ENCODE results near the gene KDM2A.

KDM2A gene

DNA sequence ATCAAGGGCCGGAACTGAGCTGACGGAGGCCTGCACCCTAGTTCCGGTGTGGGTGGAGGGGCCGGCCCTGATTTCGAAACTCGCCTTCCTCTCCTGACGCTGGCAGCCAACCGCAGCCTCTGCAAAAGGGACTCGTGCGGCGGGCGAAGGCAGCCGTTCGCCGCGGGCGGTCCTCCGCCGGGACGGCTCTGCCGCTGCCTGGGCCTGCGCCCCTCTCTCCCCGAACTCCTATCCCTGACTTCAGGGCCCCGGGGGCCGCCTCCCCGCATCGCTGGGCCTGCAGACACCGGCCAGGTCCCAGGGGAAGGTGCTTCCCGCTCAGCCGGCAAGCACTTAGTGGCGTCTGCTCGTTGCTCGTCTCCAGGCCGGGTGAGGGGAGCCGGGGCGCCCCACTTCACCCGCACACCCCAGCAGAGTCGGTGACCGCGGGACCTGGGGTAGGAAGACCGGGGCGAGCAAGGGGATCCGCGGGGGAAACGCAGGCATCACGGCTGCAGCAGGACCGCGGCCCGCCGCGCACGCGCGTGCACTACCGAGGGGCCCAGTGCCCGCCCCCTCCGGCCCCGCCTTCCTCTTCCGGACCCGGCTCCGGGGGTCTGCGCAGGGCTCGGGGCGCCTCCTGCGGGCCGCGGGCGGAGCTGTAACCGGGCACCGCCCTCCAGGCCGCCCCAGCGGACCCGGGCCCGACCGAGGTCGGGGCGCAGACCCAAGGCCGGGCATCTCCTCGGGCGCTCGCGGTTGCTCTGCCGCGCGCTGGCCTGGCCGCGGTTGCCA is 169.6 kb downstream of the KDM2A start:
- peak; percentile 89 for DNase-seq

DNA sequence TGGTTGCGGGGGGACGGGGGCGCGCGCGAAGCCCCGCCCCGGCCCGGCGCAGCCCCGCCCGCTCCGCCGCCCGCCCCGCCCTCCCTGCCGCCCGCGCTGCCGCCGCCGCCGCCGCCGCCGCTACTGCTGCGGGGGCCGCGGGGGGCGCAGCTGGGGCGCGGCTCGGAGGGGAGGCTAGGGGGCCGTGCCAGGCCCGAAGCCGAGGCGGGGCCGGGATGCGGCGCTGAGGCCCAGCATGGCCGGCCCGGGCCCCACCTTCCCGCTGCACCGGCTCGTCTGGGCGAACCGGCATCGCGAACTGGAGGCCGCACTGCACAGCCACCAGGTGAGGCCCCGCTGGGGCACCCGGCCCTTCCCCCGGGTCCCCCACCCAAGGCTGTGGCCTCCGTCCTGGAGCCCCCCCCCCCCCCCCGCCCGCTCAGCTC is 170.2 kb downstream of the KDM2A start, which contains the start of gene ANKRD13D:
ANKRD13D (plus strand) TSS at position 78 of the 425 bp plus-strand sequence; CDS start at position 236, 158 bp downstream.
- no peak for DNase-seq

DNA sequence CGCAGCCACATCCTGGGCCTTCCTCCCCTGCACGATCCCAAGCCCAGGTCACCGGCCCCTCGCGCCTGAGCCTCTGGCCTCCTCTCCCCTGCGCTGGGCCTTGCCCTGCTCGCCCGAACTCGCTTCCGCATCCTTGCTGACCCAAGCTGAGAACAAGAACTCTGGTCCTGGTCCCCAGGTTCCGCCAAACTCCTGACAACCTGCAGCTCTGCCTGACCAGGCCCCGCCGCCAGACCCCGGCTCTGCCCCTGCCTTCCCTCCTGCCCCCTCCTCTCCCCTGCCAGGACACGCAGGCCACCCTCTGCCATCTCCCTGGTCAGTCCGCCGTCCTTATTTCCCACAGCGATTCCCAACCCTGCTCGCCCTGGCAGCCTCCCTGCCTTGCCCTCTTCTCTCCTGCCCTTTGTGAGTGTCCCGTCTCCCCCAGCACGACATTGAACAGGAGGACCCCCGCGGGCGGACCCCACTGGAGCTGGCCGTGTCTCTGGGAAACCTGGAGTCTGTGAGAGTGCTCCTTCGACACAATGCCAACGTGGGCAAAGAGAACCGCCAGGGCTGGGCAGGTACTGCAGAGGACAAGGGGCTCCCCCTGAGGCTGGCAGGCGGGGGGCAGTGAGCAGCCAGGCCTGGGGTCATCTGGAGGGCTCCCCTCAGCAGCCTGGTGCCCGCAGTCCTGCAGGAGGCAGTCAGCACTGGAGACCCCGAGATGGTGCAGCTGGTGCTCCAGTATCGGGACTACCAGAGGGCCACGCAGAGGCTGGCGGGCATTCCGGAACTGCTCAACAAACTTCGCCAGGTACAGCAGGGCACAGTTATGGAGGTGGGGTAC is 170.8 kb downstream of the KDM2A start:
- no peak for DNase-seq

DNA sequence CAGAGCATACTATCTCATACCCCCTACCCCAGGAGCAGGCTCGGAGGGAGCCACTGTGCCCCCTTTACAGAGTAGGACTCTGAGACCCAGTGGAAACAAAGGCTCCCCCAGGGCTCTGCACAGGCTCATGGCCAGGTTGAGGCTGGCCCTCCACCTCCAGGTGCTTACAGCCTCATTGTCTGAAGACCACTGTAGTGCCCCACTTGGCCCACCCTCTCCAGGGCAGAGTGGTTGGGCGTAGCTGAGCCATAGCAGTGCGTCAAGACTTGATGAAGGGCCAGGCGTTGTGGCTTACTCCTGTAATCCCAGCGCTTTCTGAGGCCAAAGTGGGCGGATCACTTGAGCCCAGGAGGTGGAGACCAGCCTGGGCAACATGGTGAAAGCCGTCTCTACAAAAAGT is 171.7 kb downstream of the KDM2A start:
- DNase-seq = no peak

DNA sequence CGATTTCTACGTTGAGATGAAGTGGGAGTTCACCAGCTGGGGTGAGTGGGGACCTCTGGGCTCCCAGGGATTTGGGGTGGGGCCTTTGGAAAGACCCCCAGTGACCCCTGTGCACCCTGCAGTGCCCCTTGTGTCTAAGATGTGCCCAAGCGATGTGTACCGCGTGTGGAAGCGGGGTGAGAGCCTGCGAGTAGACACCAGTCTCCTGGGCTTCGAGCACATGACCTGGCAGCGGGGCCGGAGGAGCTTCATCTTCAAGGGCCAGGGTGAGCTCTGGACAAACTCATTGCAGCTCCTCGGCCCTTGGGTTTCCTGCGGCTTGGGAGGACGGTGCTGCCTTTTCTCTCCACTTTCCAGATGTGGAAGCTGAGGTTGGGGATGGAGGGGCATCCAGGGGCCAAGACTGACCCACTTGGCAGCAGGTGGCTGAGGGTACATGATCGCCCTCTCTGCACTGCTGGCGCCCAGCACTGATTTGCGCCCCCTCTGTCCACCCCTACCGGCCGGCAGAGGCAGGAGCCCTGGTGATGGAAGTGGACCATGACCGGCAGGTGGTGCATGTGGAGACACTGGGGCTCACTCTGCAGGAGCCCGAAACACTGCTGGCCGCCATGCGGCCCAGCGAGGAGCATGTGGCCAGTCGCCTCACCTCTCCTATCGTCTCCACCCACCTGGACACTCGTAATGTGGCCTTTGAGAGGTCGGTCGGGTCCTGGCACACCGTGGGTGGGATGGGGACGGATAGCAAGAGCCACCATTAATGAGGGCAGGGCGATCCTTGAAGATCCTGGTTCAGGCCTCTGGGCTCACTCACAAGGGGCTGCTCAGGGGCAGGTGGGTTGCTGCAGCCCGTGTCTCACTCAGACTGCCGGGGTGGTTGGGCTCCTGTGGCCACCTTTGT is 172.7 kb downstream of the KDM2A start:
- DNase-seq = no peak

DNA sequence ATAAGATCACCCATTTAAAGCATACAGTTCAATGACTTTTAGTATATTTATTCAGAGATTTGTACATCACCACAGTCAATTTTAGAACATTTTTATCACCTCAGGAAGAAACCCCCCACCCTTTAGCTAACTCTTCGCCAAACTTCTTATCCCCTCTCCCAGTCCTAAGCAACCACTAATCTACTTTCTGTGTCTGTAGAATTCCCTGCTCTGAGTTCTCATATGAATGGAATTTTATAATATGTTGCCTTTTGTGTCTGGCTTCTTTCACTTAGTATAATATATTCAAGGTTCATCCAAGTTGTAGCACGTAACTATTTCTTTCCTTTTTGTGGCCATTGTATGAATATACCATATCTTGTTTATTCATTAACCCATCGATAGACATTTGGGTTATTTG is 173.6 kb downstream of the KDM2A start:
- no peak for DNase-seq

DNA sequence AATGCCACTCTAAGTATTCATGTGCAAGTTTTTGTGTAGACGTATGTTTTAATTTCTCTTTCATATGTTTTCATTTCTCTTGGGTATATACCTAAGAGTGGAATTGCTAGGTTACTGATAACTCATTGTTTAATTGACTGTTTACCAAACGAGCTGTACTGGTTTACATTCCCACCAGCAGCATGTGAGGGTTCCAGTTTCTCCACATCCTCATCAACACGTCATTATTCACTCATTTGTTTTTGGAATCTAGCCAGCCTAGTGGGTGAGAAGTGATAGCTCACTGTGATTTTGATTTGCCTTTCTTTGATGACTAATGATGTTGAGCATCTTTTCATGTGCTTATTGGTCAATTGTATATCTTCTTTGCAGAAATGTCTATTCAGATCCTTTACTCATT is 174.0 kb downstream of the KDM2A start:
- peak; percentile 39 for DNase-seq

DNA sequence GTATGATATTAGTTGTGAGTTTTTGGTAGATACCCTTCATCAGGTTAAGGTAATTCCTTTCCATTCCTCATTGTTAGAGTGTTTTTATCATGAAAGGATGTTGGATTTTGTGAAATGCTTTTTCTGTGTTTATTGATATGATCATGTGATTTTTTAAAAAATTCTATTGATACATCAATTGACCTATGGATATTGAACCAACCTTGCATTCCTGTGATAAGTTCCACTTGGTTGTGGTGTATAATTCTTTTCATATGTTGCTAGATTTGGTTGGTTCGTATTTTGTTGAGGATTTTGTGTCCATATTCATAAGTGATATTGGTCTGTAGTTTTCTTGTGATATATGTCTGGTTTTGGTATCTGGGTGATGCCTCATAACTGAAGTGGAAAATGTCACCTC is 176.8 kb downstream of the KDM2A start:
- no peak for DNase-seq

DNA sequence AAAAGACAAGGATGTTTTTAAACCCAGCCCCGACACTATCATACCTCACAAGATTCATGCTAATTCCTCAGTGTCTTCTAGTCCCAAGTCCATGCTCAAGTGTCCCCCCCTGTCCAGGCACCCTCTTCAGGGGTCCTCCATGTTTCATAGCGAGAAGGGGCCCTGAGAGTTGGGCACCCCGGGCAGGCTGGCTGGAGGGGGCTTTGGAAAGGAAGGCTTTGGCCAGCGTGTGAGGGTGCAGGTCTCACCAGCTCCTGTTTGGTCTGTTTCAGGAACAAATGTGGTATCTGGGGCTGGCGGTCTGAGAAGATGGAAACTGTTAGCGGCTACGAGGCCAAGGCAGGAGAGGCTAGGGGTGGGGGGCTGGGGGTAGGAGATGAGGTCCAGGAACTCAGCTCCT is 179.7 kb downstream of the KDM2A start:
- DNase-seq = no peak

DNA sequence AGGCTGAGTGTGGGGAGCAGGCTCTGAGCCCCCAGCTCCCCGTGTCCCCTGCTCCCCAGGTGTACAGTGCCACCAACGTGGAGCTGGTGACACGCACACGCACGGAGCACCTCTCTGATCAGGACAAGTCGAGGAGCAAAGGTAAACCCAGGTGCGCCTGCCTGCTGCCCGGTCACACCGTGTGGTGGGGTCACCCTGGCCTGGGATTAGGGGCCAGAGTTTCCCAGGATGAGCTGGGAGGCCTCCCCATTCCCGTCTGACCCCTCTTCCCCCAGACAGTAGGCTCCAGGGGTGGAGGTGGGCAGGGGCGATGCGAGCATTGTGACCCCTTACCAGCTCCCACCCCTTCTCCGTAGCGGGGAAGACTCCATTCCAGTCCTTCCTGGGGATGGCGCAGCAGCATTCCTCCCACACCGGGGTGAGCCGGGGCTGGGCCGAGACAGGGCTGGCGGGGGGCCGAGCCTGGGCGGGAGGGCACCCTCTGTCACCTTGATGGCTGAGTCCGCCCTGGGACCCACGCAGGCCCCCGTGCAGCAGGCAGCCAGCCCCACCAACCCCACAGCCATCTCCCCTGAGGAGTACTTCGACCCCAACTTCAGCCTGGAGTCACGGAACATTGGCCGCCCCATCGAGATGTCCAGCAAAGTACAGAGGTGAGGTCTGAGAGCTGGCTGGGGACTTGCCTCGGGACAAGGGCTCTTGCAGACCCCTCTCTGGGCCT is 180.6 kb downstream of the KDM2A start:
- DNase-seq = no peak

DNA sequence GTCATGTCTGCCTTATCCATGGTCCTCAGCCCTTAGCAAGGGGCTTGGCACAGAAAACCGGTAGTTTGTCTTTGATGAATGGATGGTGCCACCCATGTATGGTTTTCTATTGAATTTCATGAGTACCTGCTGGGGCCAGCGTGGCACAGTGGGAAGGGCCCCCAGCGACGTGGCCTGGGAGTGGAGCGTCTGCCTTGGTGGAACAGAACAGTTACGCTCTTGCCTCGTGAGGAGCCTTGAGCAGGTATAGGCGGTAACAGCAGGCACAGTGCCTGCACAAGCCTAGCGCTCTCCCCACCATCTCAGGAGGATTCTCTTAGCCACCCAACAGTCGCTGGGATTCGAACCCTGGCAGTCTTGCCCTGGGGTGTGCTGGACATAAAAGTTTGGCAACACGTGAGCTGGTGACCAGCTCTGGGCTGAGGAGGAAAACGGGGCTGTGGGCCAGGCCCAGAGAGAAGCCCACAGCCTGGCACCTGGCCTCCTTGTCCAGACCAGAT is 181.2 kb downstream of the KDM2A start:
- DNase-seq = no peak

DNA sequence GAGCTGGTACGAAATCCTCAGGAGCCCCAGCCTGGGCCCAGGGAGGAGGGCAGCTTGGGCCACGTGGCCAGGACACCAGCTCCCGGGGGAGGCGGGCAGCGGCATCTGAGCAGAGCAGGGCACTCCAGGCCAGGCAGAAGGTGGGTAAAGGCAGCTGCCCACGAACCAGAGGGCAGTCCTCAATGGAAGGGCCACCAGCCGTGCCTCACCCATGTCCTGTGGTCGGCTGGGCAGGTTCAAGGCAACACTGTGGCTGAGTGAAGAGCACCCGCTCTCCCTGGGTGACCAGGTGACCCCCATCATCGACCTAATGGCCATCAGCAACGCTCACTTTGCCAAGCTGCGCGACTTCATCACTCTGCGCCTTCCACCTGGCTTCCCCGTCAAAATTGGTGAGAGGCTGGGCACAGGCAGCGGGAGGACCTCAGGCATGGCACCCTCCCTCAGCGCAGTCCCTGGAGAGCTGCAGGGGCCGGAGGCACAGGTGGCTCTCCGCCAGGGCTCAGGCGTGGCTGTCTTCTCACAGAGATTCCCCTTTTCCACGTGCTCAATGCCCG is 181.8 kb downstream of the KDM2A start:
- no peak for DNase-seq

DNA sequence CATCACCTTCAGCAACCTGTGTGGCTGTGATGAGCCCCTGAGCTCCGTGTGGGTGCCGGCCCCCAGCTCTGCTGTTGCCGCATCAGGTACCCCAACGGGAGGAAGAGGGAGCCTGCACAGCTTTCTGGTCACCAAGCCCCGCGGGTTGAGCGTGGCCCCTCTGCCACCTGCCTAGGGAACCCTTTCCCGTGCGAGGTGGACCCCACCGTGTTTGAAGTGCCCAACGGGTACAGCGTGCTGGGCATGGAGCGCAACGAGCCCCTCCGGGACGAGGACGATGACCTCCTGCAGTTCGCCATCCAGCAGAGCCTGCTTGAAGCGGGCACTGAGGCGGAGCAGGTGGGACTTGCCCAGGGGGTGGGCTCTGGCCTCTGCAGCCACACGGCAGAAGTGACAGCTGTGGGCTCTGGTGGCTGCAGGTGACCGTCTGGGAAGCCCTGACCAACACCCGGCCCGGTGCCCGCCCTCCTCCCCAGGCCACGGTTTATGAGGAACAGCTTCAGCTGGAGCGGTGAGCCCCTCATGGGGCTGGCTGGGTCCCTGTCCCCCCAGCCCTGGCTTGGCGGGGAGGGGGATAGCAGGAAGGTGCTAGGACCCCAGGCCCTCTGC is 182.4 kb downstream of the KDM2A start:
- DNase-seq = no peak

DNA sequence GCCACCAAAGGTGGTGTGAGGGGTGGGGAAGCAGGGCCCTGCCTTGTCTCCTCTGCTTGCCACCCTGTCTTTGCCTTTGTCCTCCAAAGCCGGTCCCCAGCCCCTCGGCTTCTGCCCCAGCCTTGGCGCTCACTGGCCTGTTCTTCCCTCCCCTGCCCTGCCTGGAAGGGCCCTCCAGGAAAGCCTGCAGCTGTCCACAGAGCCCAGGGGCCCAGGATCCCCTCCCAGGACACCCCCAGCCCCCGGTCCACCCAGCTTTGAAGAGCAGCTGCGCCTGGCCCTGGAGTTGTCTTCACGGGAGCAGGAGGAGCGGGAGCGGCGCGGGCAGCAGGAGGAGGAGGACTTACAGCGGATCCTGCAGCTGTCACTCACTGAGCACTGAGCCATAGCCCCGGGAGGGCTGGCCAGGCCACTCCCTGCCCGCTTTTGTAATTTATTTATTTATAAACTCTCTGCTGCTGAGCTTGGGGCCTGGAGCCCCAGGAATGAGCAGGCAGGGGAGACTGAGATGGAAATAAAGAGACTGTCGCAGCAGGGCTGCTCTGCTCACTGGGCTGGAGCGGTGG is 183.0 kb downstream of the KDM2A start:
- no peak for DNase-seq

DNA sequence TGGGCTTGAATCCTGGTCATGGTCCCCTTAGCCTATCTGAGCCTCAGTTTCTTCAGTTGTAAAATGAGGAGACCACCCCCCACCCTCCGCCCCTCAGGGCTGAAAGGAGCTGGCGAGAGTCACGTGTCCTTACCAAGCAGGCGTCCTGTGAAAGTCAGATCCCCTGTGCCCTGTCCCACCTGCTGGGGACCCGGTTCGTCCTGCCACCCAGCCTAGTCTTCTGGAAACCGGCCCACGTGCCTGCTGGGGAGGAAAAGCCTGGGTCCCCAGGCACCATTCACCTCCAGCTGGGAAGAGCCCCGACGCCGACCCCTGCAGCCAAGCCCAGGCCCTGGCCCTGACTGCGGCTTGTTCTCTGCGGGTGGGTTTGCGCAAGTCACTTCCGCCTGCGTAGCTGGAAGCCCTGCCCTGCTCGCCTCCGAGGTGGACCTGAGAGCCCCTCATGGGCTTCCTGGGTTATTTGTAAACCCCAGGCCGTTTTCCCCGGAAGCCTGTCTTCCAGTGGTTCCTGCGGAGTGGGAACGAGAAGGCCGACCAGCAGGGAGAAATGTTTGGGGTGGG is 183.6 kb downstream of the KDM2A start:
- no peak for DNase-seq

DNA sequence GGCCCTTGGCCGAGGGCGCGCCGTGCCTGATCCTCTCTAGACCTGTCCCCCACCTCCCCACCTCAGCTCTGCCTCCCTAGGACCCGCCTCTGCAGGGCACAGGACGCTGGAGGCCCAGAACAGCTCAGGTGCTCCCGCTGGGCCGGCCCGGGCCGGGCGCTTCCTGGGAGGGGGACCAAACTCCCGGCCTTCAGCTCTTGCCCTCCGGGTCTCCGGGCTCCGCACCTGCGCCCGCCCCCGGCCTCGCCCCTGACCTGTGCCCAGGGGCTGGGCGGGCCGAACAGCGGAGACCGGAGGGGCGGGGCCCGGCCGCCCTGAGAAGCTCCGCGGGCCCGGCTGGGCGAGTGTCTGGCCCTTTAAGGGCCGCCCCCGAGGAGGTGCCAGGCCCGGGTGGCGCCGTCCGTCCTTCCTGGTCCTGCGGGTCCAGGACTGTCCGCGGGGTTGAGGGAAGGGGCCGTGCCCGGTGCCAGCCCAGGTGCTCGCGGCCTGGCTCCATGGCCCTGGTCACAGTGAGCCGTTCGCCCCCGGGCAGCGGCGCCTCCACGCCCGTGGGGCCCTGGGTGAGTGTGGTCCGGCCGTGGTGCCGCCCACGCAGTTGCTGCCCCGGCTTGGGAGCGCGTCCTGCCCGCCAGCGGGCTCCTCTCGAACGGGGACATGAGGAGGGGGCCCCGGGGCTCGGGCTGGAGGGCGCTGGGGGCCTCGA is 184.2 kb downstream of the KDM2A start, which contains the start of gene SSH3:
SSH3 (plus strand) TSS at position 399 of the 703 bp plus-strand sequence; CDS start at position 495, 96 bp downstream.
- peak; percentile 30 for DNase-seq

DNA sequence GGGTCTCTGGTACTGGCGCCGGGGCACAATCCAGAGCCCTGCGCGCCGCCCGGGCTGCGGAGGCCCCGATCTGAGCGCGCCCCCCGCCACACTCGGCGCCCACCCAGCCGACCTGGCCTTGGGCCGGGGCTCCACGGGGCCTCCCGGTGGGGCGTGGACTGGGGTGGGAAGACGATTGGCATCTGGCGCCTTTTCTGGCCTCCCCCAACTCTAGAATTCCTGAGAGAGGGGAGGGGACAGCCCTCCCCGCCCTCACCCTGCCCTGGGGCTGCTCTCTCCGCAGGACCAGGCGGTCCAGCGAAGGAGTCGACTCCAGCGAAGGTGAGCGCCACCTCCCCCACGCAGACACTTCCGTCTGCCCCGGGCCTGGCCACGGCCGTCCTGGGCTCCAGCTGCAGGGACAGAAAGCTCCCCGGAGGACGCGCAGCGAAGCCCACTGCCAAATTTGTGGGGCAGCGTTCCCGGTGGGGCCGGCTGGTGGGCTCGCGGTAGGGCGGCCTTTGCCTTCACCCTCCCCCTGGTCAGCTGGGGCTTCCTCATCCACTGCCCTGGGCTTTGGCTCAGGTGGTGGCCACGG is 184.9 kb downstream of the KDM2A start:
- DNase-seq = no peak

DNA sequence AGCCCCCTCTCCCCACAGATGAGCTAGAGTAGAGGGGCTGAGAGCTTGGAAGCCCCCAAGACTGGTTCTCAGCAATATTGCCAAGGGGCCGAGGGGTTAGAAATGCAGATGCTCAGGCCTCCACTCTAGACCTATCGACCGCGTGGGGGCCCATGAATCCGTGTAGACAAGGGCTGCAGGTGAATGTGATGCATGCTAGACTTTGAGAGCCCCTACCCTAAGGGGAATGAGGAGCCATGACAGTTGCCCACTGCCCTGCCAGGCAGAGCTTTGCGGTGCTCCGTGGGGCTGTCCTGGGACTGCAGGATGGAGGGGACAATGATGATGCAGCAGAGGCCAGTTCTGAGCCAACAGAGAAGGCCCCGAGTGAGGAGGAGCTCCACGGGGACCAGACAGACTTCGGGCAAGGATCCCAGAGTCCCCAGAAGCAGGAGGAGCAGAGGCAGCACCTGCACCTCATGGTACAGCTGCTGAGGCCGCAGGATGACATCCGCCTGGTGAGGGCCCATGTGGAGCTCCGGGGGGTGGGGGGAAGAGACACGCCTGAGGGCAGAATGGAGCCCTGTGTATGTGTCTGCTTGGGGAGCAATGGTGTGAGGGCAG is 185.5 kb downstream of the KDM2A start:
- DNase-seq = no peak

Data from fibroblast of upper back skin (primary cell).